HG02973 (cell line): Measurements from ENCODE around the gene TNFSF9.
"Not testable (repeated sequence)": the region's sequence is repeated elsewhere in the genome, so short reads cannot be mapped to it uniquely, and the experiment has no call there.

Experiments used
- ATAC-seq: cut with Tn5 transposase; IDR thresholded peaks from one replicate; pipeline ENCODE4 v1.9.1; 2021; ENCODE audit warnings: moderate library complexity; ENCODE audit not compliant: unreplicated experiment

TNFSF9 gene

DNA sequence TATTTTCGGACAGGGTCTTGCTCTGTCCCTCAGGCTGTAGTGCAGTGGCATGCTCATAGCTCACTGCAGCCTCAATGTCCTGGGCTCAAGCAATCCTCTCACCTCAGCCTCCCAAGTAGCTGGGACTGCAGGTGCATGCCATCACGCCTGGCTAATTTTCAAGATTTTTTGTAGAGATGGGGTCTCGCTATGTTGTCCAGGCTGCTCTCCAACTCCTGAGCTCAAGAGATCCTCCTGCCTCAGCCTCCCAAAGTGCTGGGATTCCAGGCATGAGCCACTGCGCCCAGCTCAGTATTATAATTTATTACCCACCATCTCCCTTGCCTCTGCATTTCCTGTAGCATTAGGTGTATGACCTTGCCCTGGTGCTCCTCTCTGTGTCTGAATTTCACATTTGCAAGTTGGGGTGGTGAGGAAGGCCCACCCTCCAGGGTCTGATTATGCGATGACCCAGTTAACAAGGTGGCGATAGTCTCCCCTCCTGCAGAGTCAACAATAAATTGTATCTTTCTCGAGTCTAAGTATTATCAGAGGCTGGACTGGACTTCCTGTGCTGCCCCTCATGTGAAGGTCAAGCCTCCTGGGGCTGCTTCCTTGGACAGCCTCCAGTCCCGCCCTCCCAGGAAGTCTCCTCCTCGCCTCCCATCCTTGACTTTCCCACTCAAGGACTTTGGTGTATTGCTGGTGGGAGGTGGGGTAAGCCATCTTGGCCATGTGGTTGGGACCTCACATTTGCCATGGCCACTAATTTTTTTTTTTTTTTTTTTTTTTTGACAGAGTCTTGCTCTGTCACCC, 27.2 kb upstream of the TNFSF9 start:
- no peak for ATAC-seq

DNA sequence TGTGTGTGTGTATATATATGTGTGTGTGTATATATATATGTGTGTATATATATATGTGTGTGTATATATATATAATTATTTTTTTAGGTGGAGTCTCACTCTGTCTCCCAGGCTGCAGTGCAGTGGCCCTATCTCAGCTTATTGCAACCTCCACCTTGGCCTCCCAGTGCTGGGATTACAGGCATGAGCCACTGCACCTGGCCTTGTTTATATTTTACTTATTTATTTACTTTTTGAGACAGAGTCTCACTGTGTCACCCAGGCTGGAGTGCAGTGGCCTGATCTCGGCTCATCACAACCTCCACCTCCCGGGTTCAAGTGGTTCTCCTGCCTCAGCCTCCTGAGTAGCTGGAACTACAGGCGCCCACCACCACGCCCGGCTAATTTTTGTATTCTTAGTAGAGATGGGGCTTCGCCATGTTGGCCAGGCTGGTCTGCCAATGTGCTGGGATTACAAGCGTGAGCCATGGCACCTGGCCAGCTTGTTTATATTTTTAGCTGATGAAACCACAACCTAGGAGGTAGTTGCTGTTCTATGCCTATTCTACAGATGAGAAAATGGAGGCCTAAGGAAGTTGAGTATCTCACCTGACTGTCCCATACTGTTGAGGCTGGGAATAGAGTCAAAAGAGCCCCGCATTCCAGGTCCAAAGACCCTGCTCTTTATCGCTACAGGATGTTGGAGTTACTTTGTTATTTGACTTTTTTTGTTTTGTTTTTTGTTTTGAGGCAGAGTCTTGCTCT, 22.6 kb upstream of the TNFSF9 start:
- ATAC-seq: not testable (repeated sequence)

DNA sequence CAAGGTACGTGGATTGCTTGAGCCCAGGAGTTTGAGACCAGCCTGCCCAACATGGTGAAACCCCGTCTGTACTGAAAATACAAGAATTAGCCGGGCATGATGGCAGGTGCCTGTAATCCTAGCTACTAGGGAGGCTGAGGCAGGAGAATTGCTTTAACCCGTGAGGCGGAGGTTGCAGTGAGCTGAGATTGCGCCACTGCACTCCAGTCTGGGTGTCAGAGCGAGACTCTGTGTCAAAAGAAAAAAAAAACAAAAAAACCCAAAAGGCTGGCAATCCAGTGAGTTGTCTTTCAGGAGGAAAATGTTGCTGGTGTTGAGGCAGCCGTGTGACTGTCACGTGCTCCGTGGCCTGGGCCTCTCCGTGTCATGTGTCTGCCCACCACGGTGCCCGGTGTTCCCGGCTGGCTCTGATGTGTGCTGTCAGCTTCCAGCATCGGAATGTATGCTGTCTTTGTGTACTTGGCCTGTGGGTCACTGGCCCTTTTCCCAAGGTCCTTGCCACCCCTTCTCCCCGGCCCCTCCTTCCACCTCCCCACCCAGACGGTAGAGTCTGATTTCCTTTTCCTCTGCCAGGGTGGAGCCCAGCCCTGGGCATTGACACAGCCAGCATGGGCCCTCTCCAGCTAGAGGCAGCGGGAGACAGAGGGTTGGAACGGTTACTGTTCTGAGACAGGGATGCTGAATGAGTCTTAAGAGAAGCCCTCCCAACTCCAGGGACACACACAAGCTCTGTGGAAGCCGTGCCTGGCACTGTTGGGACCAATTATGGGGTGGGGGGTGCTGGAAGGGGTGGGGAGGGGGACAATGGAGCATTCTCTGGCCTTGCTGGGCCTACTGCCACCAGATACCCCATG, 21.5 kb upstream of the TNFSF9 start:
- no peak for ATAC-seq

- no peak for ATAC-seq
Measured at GRCh38 chr19:6510618-6511017, 20.2 kb upstream of the TNFSF9 start.

DNA sequence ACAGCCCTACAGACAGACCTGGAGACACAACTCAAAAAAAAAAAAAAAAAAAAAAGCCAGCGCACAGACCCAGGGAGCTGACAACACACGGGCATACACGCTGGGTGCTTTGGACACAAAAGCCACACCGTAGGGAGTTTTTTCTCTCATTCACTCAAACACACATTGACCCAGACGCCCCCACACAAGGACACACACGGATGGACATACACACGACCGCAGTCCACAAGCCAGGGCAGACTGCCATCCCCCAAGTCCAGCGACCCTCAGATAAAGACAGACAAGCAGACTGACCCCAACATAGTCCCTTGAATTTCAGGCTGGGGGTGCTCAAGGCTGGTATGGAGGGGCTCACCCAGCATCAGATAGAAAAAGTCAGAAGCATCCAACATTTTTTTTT, 16.7 kb upstream of the TNFSF9 start:
- no peak for ATAC-seq

DNA sequence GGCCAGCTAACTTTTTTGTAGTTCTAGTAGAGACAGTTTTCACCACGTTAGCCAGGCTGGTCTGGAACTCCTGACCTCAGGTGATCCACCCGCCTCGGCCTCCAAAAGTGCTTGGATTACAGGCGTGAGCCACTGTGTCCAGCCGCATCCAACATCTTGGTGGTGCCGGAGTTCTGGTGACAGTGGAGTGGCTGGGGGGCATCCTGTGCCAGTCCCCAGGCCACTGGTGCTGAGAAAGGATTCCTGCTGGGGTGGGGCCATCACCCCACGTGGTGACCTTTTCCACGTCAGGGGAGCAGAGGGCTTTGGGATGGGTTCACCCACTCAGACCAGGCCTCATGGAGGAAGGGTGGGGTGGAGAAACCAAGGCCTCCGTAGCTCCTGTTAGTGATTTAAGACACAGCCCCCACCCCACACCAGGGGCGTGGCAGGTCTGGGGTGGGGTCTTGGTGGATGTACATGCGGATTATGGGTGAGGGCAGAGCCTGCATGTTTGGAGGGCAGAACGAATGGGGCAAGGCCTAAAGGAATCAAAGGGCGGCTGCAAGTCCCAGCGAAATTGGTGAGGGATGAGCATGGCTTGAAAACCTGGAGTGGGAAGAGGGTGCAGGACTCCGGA, 15.8 kb upstream of the TNFSF9 start:
- no peak for ATAC-seq

DNA sequence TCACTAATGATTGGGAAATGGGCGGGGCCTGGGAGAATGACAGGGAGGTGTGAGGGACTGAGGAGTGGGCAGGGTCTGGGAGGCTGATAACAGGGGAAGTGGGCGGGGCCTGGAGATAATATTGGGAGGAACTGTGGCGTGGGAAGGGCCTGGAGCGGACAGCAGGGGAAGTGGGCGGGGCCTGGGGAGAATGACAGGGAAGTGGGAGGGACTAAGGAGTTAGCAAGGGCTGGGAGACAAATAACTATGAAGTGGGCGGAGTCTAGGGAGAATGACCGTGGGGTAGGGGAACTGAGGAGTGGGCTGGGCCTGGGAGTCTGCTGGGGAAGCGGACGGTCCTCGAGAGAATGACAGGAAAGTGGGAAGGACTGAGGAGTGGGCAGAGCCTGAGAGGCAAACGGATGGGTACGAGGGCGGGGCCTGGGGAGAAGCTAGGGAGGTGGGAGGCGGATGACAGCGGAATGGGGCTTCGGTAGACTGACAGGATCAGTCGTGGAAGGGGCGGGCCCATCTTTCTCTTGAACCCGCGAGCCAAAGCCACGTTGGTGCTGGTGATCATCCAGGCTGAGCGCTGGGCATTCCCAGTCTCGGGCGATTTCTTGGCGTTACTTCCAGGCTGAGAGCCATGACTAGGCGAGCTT, 14.7 kb upstream of the TNFSF9 start:
- ATAC-seq: peak; percentile 37

DNA sequence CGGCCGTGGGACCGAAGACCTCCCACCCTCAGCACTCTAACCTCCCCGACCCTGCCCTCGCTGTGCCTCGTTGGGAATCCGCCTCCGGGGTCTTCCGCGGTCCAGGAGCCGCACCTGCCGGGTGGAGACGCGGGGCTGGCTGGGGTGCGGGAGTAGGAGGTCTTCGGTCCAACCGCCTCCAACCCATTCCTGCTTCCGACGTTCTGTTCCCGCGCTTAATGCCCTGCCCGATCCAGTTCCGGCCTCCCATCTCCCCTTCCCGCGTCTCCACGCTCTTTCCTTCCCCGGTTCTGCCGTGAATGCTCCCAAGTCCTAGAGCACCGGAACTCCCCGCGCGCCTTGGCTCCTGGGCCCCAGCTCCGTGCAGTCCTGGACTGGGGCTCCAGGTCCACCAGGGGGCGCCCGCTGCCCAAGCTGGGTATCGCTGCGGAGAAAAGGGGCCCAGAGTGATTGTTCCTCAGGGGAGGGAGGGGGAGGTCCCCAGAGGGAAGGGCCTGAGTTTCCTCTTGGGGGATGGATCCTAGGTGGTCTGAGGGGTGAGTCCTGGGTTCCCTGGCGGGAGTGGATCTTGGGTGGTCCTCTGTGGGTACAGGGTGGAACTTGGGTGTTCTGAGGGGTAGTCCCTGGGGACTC, 14.1 kb upstream of the TNFSF9 start:
- peak; percentile 39 for ATAC-seq

DNA sequence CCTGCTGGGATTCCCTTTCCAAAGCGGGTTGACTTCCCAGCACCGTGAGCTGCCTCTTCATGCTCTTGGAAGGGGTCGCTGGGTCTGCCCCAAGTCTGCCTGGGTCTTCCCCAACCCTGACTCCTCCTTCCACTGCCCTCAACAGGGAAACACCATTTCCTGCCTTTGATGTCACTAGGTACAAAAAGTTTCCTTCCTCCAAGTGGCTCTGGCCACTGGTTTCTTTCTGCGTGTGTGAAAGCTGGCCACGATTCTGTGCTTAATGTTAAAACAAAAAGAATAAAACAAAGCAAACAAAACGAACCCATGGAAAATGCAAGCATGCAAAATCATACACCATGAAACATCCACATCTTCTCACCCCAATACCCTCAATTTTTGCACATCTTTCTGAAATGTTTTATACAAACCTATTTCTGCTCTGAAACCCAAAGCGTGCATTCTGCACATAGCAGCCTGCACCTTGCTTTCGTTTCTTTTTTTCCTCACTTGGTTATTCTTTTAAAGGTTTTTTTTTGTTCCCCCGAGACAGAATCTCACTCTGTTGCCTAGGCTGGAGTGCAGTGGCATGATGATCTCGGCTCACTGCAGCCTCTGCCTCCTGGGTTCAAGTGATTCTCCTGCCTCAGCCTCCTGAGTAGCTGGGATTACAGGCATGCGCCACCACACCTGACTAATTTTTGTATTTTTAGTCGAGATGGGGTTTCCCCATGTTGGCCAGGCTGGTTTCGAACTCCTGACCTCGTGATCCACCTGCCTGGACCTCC, 12.5 kb upstream of the TNFSF9 start:
- ATAC-seq: no peak

DNA sequence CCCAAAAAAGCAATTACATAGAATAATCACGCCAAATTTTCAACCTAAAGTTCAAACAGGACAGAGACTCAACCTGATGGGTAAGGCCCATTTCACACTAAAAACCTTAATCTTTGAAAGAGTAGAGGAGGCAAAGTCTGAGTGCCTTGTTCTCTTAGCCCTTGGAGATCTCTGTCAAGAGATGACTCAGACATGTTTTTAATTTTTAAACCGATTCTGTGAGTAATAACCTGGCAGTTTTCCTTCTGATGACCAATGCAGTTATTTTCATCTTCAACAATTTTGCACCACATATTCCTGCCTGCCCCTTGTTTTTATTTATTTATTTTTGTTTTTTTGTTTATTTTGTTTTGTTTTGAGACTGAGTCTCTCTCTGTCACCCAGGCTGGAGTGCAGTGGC, 11.5 kb upstream of the TNFSF9 start:
- no peak for ATAC-seq

- peak; percentile 41 for ATAC-seq
Measured at GRCh38 chr19:6521718-6522646, 8.8 kb upstream of the TNFSF9 start.

- ATAC-seq: no peak
Measured at GRCh38 chr19:6522712-6523111, 8.1 kb upstream of the TNFSF9 start.

- ATAC-seq: no peak
Measured at GRCh38 chr19:6524311-6524710, 6.5 kb upstream of the TNFSF9 start.

- ATAC-seq: peak; percentile 43
Measured at GRCh38 chr19:6527893-6528543, 2.8 kb upstream of the TNFSF9 start.

DNA sequence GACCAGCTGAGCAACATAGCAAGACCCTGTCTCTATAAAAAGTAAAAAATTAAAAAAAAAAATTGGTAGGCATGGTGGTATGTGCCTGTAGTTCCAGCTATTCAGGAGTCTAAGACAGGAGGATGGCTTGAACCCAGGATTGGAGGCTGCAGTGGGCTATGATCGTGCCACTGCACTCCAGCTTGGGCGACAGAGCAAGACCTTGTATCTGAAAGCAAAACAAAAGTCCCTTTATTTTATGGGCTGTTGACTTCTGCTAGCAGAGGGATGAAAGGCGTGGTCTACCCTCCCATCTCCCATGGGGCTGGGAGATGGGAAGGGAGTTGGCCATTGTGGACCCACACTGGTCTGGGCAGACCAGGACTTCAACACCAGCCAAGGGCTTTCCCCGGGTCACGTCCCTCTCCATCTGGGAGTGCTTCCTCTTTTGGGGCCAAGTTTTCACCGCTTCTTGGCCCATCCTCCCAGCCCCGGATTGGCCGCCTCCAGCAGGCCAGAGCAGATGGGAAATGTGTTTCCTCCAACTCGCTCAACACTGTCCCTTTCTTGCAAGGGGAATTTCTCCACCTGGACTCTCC, 2.2 kb upstream of the TNFSF9 start:
- ATAC-seq: no peak

DNA sequence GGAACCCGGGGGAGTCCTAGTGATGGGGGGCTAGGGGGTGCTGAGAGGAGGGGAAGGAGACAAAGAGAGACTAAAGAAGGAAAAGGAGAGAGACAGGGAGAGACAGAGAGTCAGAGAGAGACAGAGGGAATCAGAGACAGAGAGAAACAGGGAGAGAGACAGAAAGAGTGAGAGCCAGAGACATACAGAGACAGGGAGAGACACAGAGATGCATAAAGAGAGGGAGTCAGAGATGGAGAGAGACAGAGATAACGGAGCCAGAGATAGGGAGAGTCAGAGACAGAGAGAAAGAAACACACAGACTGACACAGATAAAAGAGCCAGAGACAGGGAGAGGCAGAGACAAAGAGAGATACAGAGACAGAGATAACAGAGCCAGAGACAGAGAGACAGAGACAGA, 1.5 kb upstream of the TNFSF9 start:
- no peak for ATAC-seq

DNA sequence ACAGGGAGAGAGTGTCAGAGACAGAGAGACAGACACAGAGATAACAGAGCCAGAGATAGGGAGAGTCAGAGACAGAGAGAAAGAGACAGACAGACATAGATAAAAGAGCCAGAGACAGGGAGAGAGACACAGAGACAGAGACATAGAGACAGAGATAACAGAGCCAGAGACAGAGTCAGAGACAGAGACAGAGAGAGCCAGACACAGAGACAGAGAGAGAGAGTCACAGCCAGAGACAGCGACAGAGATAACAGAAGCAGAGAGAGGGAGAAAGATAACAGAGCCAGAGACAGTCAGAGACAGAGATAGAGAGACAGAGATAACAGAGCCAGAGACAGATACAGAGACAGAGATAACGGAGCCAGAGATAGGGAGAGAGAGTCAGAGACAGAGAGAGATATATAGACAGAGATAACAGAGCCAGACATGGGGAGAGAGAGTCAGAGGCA, 865 bp upstream of the TNFSF9 start:
- no peak for ATAC-seq
